Measurements from ENCODE around the gene KBTBD7. TPM values are rescaled to one million over a fixed set of nuclear protein-coding genes. Genes with fewer than 3 reads are reported as not detected.

KBTBD7 gene
- total and polyA plus RNA-seq, 2 of the 13 experiments (the other 11 are each of a cell fraction or from before 2014, with no cell fraction given) = 3.6 to 9.0 TPM

GRCh38 chr13:41193919-41194824 lies at the start of gene KBTBD7 (continued):
- TF ChIP-seq DRAP1 (CRISPR knock-in tag; IDR thresholded peaks at IDR 0.05) = peak; percentile 70
- TF ChIP-seq ZNF207 (IDR thresholded peaks at IDR 0.05; ENCODE audit: borderline replicate concordance) = no peak
- peak; percentile 56; the same call in 1 of the 2 replicates for TF ChIP-seq ZNF777 (CRISPR knock-in tag; IDR thresholded peaks at IDR 0.05)
- TF ChIP-seq ZNF276 (CRISPR knock-in tag; IDR thresholded peaks at IDR 0.05; ENCODE audit: low read depth) = no peak
- TF ChIP-seq WIZ (CRISPR knock-in tag; IDR thresholded peaks at IDR 0.05) = peak; percentile 58; the same call in 1 of the 2 replicates
- TF ChIP-seq NR2C2 (CRISPR knock-in tag; IDR thresholded peaks at IDR 0.05; ENCODE audit: borderline replicate concordance) = peak; percentile 92
- 0 out of 4 replicates have a peak, but pooled peaks of 1 of the 2 experiments have one; percentile 16 for TF ChIP-seq NR2F1 (CRISPR knock-in tag; IDR thresholded peaks at IDR 0.05)
- no peak for TF ChIP-seq ZBTB46 (CRISPR knock-in tag; IDR thresholded peaks at IDR 0.05; ENCODE audit: borderline replicate concordance)
- TF ChIP-seq POGZ (CRISPR knock-in tag; IDR thresholded peaks at IDR 0.05) = peak; percentile 93
- no peak; the same call in 1 of the 2 replicates for TF ChIP-seq FLYWCH1 (CRISPR knock-in tag; IDR thresholded peaks at IDR 0.05)
- TF ChIP-seq MXD4 (CRISPR knock-in tag; IDR thresholded peaks at IDR 0.05) = 0 out of 2 replicates have a peak, but pooled peaks have one; percentile 29
- TF ChIP-seq GATAD1 (CRISPR knock-in tag; IDR thresholded peaks at IDR 0.05) = peak; percentile 91
- peak; percentile 68; the same call in 1 of the 2 replicates for TF ChIP-seq ZNF772 (CRISPR knock-in tag; IDR thresholded peaks at IDR 0.05)
- peak; percentile 33 for TF ChIP-seq ETV5 (CRISPR knock-in tag; IDR thresholded peaks at IDR 0.05; ENCODE audit: borderline replicate concordance)
- TF ChIP-seq ZNF850 (CRISPR knock-in tag; conservative IDR thresholded peaks at IDR 0.05) = 0 out of 2 replicates have a peak, but pooled peaks have one; percentile 78
- peak; percentile 71; the same call in 1 of the 2 replicates for TF ChIP-seq FOSL1 (CRISPR knock-in tag; IDR thresholded peaks at IDR 0.05; ENCODE audit: borderline replicate concordance)
- TF ChIP-seq SALL1 (CRISPR knock-in tag; IDR thresholded peaks at IDR 0.05) = peak; percentile 89
- TF ChIP-seq ZNF746 (CRISPR knock-in tag; IDR thresholded peaks at IDR 0.05) = no peak
- TF ChIP-seq SMAD9 (CRISPR knock-in tag; IDR thresholded peaks at IDR 0.05) = 0 out of 2 replicates have a peak, but pooled peaks have one; percentile 53
- TF ChIP-seq ATF7-NPFF (CRISPR knock-in tag; IDR thresholded peaks at IDR 0.05; ENCODE audit: low read depth) = peak; percentile 55; the same call in 1 of the 2 replicates
- no peak for TF ChIP-seq PAF1 (CRISPR knock-in tag; IDR thresholded peaks at IDR 0.05)
